Uterus (tissue), 4 donors: ENCODE results near the gene MRPS6. TPM values are rescaled to one million over a fixed set of nuclear protein-coding genes. Genes with fewer than 3 reads are reported as not detected.

Source experiments
- DNase-seq, 2 donors: peaks; one replicate each; pipeline ENCODE4 v3.0.0-alpha.2; 2019 to 2020
- H3K27ac ChIP-seq, 2 donors: fragments of 200-600 bp; sonication (generic); 1 replicate in 1 of 2; 2 replicates in 1 of 2; pipeline ENCODE4 v1.5.1; 2016 to 2018
- H3K27me3 ChIP-seq, 2 donors: fragments of 200-600 bp; sonication (generic); one replicate each; pipeline ENCODE4 v1.5.1; 2018 to 2019; ENCODE audit warnings: control low read depth in 1 of 2
- H3K36me3 ChIP-seq, 2 donors: fragments of 200-600 bp; sonication (generic); one replicate each; pipeline ENCODE4 v1.5.1; 2019; ENCODE audit warnings: control low read depth in 1 of 2
- H3K4me1 ChIP-seq, 2 donors: fragments of 200-600 bp; sonication (generic); one replicate each; pipeline ENCODE4 v1.5.1; 2018 to 2019; ENCODE audit warnings: control low read depth in 1 of 2
- H3K4me3 ChIP-seq, 2 donors: fragments of 200-600 bp; sonication (generic); 1 replicate in 1 of 2; 2 replicates in 1 of 2; pipeline ENCODE4 v1.5.1; 2018 to 2019; ENCODE audit warnings: mild to moderate bottlenecking in 1 of 2
- H3K9me3 ChIP-seq, 2 donors: fragments of 200-600 bp; sonication (generic); one replicate each; pipeline ENCODE4 v1.5.1; 2019; ENCODE audit warnings: control low read depth in 1 of 2
- POLR2A ChIP-seq, 2 donors: fragments of 450-650 bp; IDR thresholded peaks; one replicate each; pipeline ENCODE4 v1.6.1; 2016; ENCODE audit warnings: antibody characterized with exemption in 2 of 2, mild to moderate bottlenecking in 1 of 2, moderate library complexity in 1 of 2
- intact Hi-C: fragments of 100-400 bp; cut with DNase I; formaldehyde crosslinking; loops from one replicate; pipeline ENCODE4 v1.15.1; 2023; ENCODE audit warnings: low total_unique reads
- total RNA-seq, 4 donors: library from RNA; depleted of rRNA in 3 of 4; stranded (reverse); fragments of >200 nt in 3 of 4; gene quantifications; one replicate each; pipeline versions ENCODE4 v1.1.0 to v1.2.4, GENCODE V29; 2014 to 2023
- TF ChIP-seq, protein P1 (sequence below), 4 experiments: fragments of 200-600 bp in 2 of 4; fragments of 450-650 bp in 2 of 4; sonication (generic) in 2 of 4; IDR thresholded peaks; one replicate each; pipeline ENCODE4 v1.5.1; 2016 to 2019; ENCODE audit warnings: antibody characterized with exemption in 4 of 4, mild to moderate bottlenecking in 2 of 4, moderate library complexity in 1 of 4
- donor health status: DM: yes; HTN: yes; CAD: no.

The MRPS6 gene
- total RNA-seq, 4 donors from 2014 or later = 9.0 to 75.6 (median 33.5) TPM

- H3K27me3 ChIP-seq = no peaks in the 10 kb centered on the region
- H3K9me3 ChIP-seq = no peaks in the 10 kb centered on the region
- intact Hi-C loops = no loop called here
- H3K4me3 ChIP-seq = no peak overlapping the region
- no peak for DNase-seq
- no peak overlapping the region for H3K27ac ChIP-seq
- no peaks in the 10 kb centered on the region for H3K4me1 ChIP-seq
- TF ChIP-seq POLR2A (IDR thresholded peaks at IDR 0.05) = no peak
- TF ChIP-seq, protein P1, sequence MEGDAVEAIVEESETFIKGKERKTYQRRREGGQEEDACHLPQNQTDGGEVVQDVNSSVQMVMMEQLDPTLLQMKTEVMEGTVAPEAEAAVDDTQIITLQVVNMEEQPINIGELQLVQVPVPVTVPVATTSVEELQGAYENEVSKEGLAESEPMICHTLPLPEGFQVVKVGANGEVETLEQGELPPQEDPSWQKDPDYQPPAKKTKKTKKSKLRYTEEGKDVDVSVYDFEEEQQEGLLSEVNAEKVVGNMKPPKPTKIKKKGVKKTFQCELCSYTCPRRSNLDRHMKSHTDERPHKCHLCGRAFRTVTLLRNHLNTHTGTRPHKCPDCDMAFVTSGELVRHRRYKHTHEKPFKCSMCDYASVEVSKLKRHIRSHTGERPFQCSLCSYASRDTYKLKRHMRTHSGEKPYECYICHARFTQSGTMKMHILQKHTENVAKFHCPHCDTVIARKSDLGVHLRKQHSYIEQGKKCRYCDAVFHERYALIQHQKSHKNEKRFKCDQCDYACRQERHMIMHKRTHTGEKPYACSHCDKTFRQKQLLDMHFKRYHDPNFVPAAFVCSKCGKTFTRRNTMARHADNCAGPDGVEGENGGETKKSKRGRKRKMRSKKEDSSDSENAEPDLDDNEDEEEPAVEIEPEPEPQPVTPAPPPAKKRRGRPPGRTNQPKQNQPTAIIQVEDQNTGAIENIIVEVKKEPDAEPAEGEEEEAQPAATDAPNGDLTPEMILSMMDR (IDR thresholded peaks at IDR 0.05) = no peak
- H3K36me3 ChIP-seq = no peaks in the 10 kb centered on the region
These were observed 107.0 kb downstream of the MRPS6 start for GRCh38 chr21:34180407-34180806.

DNA sequence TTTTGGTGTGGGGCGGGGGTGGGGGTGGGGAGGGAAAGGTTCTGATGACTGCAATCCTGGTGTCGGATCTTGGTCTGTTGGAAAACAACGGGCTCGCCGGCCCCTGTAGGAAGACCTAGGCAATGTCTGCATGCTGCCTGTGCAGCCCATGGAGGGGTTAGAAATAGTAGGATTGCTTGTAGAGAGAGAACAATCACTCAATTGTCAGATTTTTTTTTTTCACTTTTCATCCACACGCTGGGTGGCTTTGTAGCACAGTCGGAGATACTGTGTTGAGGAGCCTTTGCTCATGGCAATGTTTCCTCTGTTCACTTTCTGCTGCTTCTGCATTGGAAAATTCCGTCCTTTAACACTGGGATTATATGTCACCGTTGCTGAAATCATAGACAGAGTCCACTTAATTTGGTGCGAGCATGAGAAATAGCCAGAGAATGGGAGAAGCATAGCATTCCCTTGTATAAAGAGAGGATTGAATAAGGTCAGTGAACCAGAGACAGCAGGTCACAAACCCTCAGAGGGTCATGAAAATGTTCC, 107.5 kb downstream of the MRPS6 start:
- H3K4me1 ChIP-seq = no peaks in the 10 kb centered on the region
- no peak overlapping the region for H3K27ac ChIP-seq
- DNase-seq = no peak
- TF ChIP-seq, protein P1 (IDR thresholded peaks at IDR 0.05) = no peak
- TF ChIP-seq POLR2A (IDR thresholded peaks at IDR 0.05) = no peak
- no peaks in the 10 kb centered on the region for H3K27me3 ChIP-seq
- no peaks in the 10 kb centered on the region for H3K9me3 ChIP-seq
- no peak overlapping the region for H3K4me3 ChIP-seq
- intact Hi-C loops = no loop called here
- H3K36me3 ChIP-seq = no peaks in the 10 kb centered on the region

GRCh38 chr21:34181431-34182039, 108.2 kb downstream of the MRPS6 start:
- no peaks in the 10 kb centered on the region for H3K27me3 ChIP-seq
- DNase-seq = no peak

GRCh38 chr21:34182436-34182835, 109.1 kb downstream of the MRPS6 start:
- Histone ChIP-seq H3K9me3 (no peaks in the 10 kb centered on the region), H3K27ac (no peak overlapping the region), H3K4me3 (no peak overlapping the region), H3K27me3 (no peaks in the 10 kb centered on the region), H3K36me3 (no peaks in the 10 kb centered on the region), H3K4me1 (no peaks in the 10 kb centered on the region)
- DNase-seq = no peak
- intact Hi-C loops = no loop called here
- TF ChIP-seq POLR2A (IDR thresholded peaks at IDR 0.05) = no peak
- TF ChIP-seq, protein P1 (IDR thresholded peaks at IDR 0.05) = no peak

More at GRCh38 chr21:34181431-34182039, 108.2 kb downstream of the MRPS6 start:
- Histone ChIP-seq H3K9me3 (no peaks in the 10 kb centered on the region), H3K4me3 (no peak overlapping the region), H3K36me3 (no peaks in the 10 kb centered on the region), H3K27ac (no peak overlapping the region), H3K4me1 (no peaks in the 10 kb centered on the region)
- intact Hi-C loops = no loop called here
- no peak for TF ChIP-seq POLR2A (IDR thresholded peaks at IDR 0.05)
- TF ChIP-seq, protein P1 (IDR thresholded peaks at IDR 0.05) = no peak

GRCh38 chr21:34183331-34183928, 110.1 kb downstream of the MRPS6 start:
- Histone ChIP-seq H3K4me1 (no peaks in the 10 kb centered on the region), H3K9me3 (no peaks in the 10 kb centered on the region)

More at GRCh38 chr21:34183331-34183928, 110.1 kb downstream of the MRPS6 start:
- DNase-seq = no peak
- Histone ChIP-seq H3K27ac (no peak overlapping the region), H3K36me3 (no peaks in the 10 kb centered on the region), H3K27me3 (no peaks in the 10 kb centered on the region), H3K4me3 (no peak overlapping the region)
- intact Hi-C loops = no loop called here
- no peak for TF ChIP-seq POLR2A (IDR thresholded peaks at IDR 0.05)
- TF ChIP-seq, protein P1 (IDR thresholded peaks at IDR 0.05) = no peak
